ENCODE data around the gene ACTR10.

The ACTR10 gene

DNA sequence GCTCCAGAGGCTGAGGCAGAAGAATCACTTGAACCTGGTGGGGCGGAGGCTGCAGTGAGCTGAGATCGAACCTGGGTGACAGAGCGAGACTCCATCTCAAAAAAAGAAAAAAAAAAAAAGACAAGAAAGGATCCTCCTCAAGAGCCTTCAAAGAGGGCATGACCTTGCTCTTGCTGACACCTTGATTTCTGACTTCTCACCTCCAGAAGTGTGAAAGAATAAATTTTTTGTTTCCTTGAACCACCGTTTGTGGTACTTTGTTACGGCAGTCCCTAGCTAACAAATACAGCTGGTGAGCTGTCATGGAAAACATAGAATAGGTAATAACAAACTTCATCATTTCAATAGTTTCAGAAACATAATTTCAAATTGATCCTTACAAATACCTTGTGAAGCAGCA is 1.9 kb upstream of the ACTR10 start:
- H3K36me3 Mint-ChIP-seq (ENCODE audit: low read depth), result peaks cover 8% of the 10 kb centered on the region
- peaks cover 16% of the 10 kb centered on the region for H3K4me1 Mint-ChIP-seq
- peak overlapping the region; percentile 46 to 76 (median 68) for H3K4me3 Mint-ChIP-seq
- H3K9me3 Mint-ChIP-seq, result no peaks in the 10 kb centered on the region
- H3K27ac Mint-ChIP-seq, result peak overlapping the region in 2 of 3 experiments; percentile 20 to 41
- no peaks in the 10 kb centered on the region for H3K27me3 Mint-ChIP-seq (ENCODE audit: low read depth)
- TF ChIP-seq, protein P1, sequence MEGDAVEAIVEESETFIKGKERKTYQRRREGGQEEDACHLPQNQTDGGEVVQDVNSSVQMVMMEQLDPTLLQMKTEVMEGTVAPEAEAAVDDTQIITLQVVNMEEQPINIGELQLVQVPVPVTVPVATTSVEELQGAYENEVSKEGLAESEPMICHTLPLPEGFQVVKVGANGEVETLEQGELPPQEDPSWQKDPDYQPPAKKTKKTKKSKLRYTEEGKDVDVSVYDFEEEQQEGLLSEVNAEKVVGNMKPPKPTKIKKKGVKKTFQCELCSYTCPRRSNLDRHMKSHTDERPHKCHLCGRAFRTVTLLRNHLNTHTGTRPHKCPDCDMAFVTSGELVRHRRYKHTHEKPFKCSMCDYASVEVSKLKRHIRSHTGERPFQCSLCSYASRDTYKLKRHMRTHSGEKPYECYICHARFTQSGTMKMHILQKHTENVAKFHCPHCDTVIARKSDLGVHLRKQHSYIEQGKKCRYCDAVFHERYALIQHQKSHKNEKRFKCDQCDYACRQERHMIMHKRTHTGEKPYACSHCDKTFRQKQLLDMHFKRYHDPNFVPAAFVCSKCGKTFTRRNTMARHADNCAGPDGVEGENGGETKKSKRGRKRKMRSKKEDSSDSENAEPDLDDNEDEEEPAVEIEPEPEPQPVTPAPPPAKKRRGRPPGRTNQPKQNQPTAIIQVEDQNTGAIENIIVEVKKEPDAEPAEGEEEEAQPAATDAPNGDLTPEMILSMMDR (IDR thresholded peaks at IDR 0.05; ENCODE audit: unreplicated experiment in 3 of 3), result no peak

DNA sequence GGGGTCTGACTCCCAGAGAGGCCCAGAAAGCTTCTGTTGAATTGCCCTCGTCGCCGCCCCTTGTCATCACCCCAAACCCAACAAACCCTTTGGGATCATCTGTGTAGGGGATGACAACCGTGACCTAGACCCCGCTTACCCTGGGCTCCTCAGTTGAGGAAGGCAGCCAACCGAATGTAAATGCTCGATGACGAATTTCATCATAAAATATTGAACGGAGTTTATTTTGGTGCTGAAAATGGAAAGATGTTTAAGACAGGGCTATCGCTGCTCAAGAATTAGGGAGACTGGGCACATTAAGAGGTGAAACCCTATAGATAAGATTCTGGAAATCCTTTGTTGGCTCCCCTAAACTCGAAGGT is 512 bp downstream of the ACTR10 start:
- Mint-ChIP-seq H3K9me3 (no peaks in the 10 kb centered on the region), H3K27ac (peak overlapping the region; percentile 97 to 98 (median 98)), H3K4me1 (peaks cover 16% of the 10 kb centered on the region), H3K4me3 (peak overlapping the region; percentile 90 to 98 (median 97)), H3K36me3 (ENCODE audit: low read depth) (peaks cover 23% of the 10 kb centered on the region), H3K27me3 (ENCODE audit: low read depth) (no peaks in the 10 kb centered on the region)
- TF ChIP-seq, protein P1 (IDR thresholded peaks at IDR 0.05; ENCODE audit: unreplicated experiment in 3 of 3), result no peak

DNA sequence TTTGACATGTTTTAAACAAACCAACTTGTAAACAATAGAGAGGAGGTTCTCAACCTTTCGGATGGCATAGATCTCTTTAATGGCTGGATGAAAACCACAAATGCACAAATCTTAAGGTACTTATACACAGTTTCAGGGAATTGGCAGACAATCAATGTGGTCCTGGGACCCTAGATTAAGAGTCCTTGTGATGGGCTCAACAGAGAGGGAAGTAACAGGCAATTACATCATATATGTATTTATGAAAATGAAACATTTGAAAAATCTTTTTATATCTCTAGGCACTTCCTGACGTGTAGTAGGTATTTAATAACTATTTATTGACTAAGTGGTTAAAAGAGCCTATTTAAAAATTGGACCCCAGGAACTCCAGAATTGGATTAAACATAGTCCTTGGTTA is 897 bp downstream of the ACTR10 start:
- Mint-ChIP-seq H3K36me3 (ENCODE audit: low read depth) (peaks cover 23% of the 10 kb centered on the region), H3K9me3 (no peaks in the 10 kb centered on the region), H3K4me1 (peaks cover 16% of the 10 kb centered on the region), H3K27me3 (ENCODE audit: low read depth) (no peaks in the 10 kb centered on the region), H3K27ac (peak overlapping the region; percentile 97 to 98 (median 98)), H3K4me3 (peak overlapping the region; percentile 90 to 98 (median 97))
- TF ChIP-seq, protein P1 (IDR thresholded peaks at IDR 0.05; ENCODE audit: unreplicated experiment in 3 of 3), result no peak

DNA sequence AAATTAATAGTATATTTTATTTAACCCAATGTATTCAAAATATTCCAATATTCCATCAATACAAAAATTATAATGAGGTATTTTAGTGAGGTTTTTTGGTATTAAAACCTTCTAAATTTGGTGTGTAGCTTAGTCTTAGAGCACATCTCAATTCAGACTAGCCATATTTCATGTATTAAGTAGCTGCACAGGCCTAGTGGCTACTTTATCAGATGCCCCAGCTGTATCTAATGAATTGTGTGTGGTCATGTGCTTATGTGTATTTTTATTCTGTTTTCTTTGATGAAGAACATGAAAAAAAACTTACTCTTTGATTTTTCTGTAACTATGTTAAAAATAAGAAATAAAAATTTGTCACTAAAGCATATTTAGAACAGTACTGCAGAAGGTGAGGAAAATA is 13.2 kb downstream of the ACTR10 start:
- Mint-ChIP-seq H3K9me3 (no peaks in the 10 kb centered on the region), H3K36me3 (ENCODE audit: low read depth) (peaks cover 63% of the 10 kb centered on the region), H3K4me1 (no peaks in the 10 kb centered on the region), H3K27me3 (ENCODE audit: low read depth) (no peaks in the 10 kb centered on the region), H3K27ac (no peak overlapping the region), H3K4me3 (no peak overlapping the region)
- TF ChIP-seq, protein P1 (IDR thresholded peaks at IDR 0.05; ENCODE audit: unreplicated experiment in 3 of 3), result no peak

DNA sequence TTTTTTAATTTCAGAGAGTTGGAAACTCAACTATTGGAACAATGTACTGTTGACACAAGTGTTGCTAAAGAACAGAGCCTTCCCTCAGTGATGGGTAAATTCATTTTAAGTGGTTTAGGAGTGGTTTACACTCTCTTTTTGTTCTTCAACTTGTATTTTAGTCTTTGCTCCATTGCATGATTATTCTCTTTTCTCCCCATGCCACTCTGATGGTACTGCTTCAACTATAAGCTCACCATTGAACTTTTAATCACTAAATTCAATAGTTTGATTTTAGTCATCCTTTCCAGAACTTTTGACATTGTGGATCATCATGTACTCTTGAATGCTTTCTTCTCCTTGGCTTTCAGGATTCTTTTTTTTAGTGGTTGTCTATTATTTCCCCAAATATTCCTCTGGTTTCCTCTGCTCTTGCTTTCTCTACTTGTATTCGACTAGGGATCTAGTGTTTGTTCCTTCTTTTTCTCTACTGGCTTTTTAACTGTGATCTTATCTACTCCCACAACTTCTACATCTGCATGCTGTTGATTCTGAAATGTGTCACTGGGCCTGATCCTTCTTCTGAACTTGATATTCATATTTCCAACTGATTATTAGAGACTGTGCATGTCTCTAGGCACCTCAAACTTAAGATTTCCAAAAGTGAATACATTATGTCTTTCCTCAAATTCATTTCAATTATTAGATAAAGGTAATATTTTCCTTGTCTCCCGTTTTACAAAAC is 15.4 kb downstream of the ACTR10 start:
- TF ChIP-seq, protein P1 (IDR thresholded peaks at IDR 0.05; ENCODE audit: unreplicated experiment in 3 of 3), result no peak
- H3K4me3 Mint-ChIP-seq, result no peak overlapping the region
- H3K27me3 Mint-ChIP-seq (ENCODE audit: low read depth), result no peaks in the 10 kb centered on the region
- H3K4me1 Mint-ChIP-seq, result no peaks in the 10 kb centered on the region
- no peak overlapping the region for H3K27ac Mint-ChIP-seq
- no peaks in the 10 kb centered on the region for H3K9me3 Mint-ChIP-seq
- peaks cover 49% of the 10 kb centered on the region for H3K36me3 Mint-ChIP-seq (ENCODE audit: low read depth)

DNA sequence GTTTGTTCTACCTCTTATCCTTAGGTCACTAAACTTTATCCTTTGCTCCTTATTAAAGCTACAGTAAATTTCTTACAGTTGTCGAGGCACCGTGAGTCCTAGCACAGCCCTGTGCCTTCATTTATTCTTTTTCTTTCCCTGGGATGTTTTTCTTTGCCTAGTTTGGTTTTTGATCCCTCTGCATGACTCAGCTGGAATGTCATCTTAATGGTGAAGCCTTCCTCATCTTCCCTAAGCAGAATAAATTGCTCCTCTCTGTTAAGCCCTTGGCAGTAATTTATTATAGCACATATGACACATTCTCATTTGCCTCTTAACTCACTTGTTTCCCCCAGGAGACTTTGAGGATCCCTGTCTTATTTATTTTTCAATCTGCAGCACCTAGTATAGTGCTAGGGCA is 16.6 kb downstream of the ACTR10 start:
- no peaks in the 10 kb centered on the region for H3K27me3 Mint-ChIP-seq (ENCODE audit: low read depth)
- TF ChIP-seq, protein P1 (IDR thresholded peaks at IDR 0.05; ENCODE audit: unreplicated experiment in 3 of 3), result no peak
- no peaks in the 10 kb centered on the region for H3K4me1 Mint-ChIP-seq
- H3K9me3 Mint-ChIP-seq, result no peaks in the 10 kb centered on the region
- no peak overlapping the region for H3K4me3 Mint-ChIP-seq
- H3K36me3 Mint-ChIP-seq (ENCODE audit: low read depth), result peaks cover 47% of the 10 kb centered on the region
- H3K27ac Mint-ChIP-seq, result no peak overlapping the region
